Measurements from ENCODE around the gene DYNC2I2. TPM values are rescaled to one million over a fixed set of nuclear protein-coding genes. Genes with fewer than 3 reads are reported as not detected.

DYNC2I2 gene
- polyA plus RNA-seq, 1 donor from 2014 or later, result 82.5 TPM

GRCh38 chr9:128611600-128612394 lies 44.9 kb downstream of the DYNC2I2 start:
- TF ChIP-seq EZH2 (IDR thresholded peaks at IDR 0.05; ENCODE audit: borderline replicate concordance, insufficient read depth, low read length, poor library complexity, severe bottlenecking) (no peak), MXI1 (conservative IDR thresholded peaks at IDR 0.05; ENCODE audit: poor library complexity, severe bottlenecking) (no peak), RAD21 (conservative IDR thresholded peaks at IDR 0.05) (no peak), CTCF (IDR thresholded peaks at IDR 0.05; ENCODE audit: poor library complexity, severe bottlenecking) (no peak), POLR2AphosphoS5 (IDR thresholded peaks at IDR 0.05) (no peak), SMC3 (conservative IDR thresholded peaks at IDR 0.05; ENCODE audit: poor library complexity) (no peak), TAF1 (IDR thresholded peaks at IDR 0.05; ENCODE audit: low read depth) (no peak), REST (IDR thresholded peaks at IDR 0.05; ENCODE audit: borderline replicate concordance) (no peak), EP300 (conservative IDR thresholded peaks at IDR 0.05; ENCODE audit: poor library complexity, severe bottlenecking) (no peak)
- H3K79me2 ChIP-seq (replicated peaks; ENCODE audit: insufficient read depth, low read length), result no peaks in the 10 kb centered on the region
- H3K36me3 ChIP-seq (ENCODE audit: insufficient read depth, low read length), result peaks cover 42% of the 10 kb centered on the region
- no peaks in the 10 kb centered on the region for H3K27me3 ChIP-seq (ENCODE audit: insufficient read depth, low read depth, low read length)
- no peak overlapping the region for H3K4me2 ChIP-seq (ENCODE audit: low read length)
- H3F3A ChIP-seq (ENCODE audit: insufficient read depth, low read length, poor library complexity, severe bottlenecking), result no peaks in the 10 kb centered on the region
- H3K27ac ChIP-seq (ENCODE audit: low read length), result no peak overlapping the region
- no peak overlapping the region for H3K4me3 ChIP-seq (ENCODE audit: low read length)
- no peak overlapping the region for H3K9ac ChIP-seq (ENCODE audit: low read length)
- no peaks in the 10 kb centered on the region for H3K9me3 ChIP-seq (ENCODE audit: low read length)
- no peak overlapping the region for H2AFZ ChIP-seq (ENCODE audit: low read depth, low read length)
- H4K20me1 ChIP-seq (ENCODE audit: insufficient read depth), result no peaks in the 10 kb centered on the region
- no peaks in the 10 kb centered on the region for H3K9me2 ChIP-seq (ENCODE audit: insufficient read depth, low read length)

GRCh38 chr9:128610897-128611296 lies 45.8 kb downstream of the DYNC2I2 start:
- Histone ChIP-seq H3K4me2 (ENCODE audit: low read length) (no peak overlapping the region), H2AFZ (ENCODE audit: low read depth, low read length) (no peak overlapping the region), H4K20me1 (ENCODE audit: insufficient read depth) (no peaks in the 10 kb centered on the region), H3K27me3 (ENCODE audit: insufficient read depth, low read depth, low read length) (no peaks in the 10 kb centered on the region), H3K9me3 (ENCODE audit: low read length) (no peaks in the 10 kb centered on the region), H3K9ac (ENCODE audit: low read length) (no peak overlapping the region), H3K27ac (ENCODE audit: low read length) (no peak overlapping the region), H3K4me3 (ENCODE audit: low read length) (no peak overlapping the region), H3K9me2 (ENCODE audit: insufficient read depth, low read length) (no peaks in the 10 kb centered on the region), H3K36me3 (ENCODE audit: insufficient read depth, low read length) (peaks cover 39% of the 10 kb centered on the region), H3K79me2 (replicated peaks; ENCODE audit: insufficient read depth, low read length) (no peaks in the 10 kb centered on the region), H3F3A (ENCODE audit: insufficient read depth, low read length, poor library complexity, severe bottlenecking) (no peaks in the 10 kb centered on the region)
- TF ChIP-seq SMC3 (conservative IDR thresholded peaks at IDR 0.05; ENCODE audit: poor library complexity) (no peak), MXI1 (conservative IDR thresholded peaks at IDR 0.05; ENCODE audit: poor library complexity, severe bottlenecking) (no peak), POLR2AphosphoS5 (IDR thresholded peaks at IDR 0.05) (no peak), RAD21 (conservative IDR thresholded peaks at IDR 0.05) (no peak), TAF1 (IDR thresholded peaks at IDR 0.05; ENCODE audit: low read depth) (no peak), EZH2 (IDR thresholded peaks at IDR 0.05; ENCODE audit: borderline replicate concordance, insufficient read depth, low read length, poor library complexity, severe bottlenecking) (no peak), REST (IDR thresholded peaks at IDR 0.05; ENCODE audit: borderline replicate concordance) (no peak), EP300 (conservative IDR thresholded peaks at IDR 0.05; ENCODE audit: poor library complexity, severe bottlenecking) (no peak), CTCF (IDR thresholded peaks at IDR 0.05; ENCODE audit: poor library complexity, severe bottlenecking) (no peak)
